ENCODE results near the gene WHRN. TPM values are rescaled to one million over a fixed set of nuclear protein-coding genes. Genes with fewer than 3 reads are reported as not detected.
A peak's percentile ranks its signal among the peaks of the same experiment; 100 is the strongest.

WHRN gene
- polyA plus RNA-seq, 4 donors, result 6.9 to 15.9 (median 8.3) TPM

DNA sequence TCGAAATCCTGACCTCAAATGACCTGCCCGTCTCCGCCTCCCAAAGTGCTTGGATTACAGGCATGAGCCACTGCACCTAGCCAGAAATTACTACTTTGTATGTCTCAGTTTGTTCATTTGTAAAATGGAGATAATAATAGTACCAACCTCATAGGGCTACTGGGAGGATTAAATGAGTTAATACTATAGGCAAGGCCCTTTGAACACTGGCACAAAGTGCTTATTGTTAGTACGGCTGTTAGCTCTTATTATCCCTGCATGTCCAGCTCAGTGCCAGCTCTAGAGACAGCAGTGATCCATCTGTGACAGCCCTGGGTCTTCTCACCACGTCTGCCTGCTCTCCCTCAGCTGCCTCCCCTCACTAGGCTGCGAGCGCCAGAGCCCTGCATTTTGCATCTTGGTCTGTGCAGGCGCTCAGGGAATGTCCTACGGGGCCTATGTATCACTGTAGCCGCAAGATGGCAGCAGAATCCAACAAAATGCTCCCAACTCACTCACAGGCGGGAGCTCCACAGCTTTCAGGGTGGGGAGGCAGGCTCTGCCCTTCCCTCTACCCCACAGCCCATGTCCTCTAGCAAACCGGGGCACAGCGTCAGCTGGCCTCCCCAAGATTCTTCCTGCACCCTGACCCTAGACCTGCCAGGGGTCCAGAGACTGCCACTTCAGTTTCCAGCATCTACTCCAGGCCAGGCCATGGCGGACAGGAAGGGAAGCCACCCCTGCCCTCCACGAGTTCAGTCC is 99.8 kb downstream of the WHRN start:
- DNase-seq (ENCODE audit: low read depth in 4 of 4, low spot score in 3 of 4), result no peak

- no peak for DNase-seq (ENCODE audit: low read depth in 4 of 4, low spot score in 3 of 4)
Measured at GRCh38 chr9:114404531-114404930, 100.7 kb downstream of the WHRN start.

GRCh38 chr9:114403153-114403756 is 102.0 kb downstream of the WHRN start:
- no peak for DNase-seq (ENCODE audit: low read depth in 4 of 4, low spot score in 3 of 4)

DNA sequence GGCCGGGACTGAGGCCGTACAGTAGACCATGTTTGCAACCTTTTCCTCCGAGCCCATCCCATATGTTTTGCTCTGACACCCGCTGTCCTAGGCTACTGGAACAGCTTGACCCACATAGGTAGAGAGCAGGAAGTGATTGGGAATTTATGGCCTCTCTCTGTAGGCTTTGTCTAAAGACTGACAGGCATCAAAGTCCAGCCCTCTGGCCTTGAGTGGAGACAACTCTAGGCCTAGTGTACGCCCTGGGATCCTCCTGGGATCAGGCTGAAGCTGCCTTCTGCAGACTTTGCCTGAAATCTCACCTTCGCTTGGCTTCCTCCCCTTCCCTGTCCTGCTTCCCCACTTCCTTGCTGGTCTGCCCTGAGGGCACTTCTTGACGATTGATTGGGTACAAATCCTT is 103.9 kb downstream of the WHRN start:
- no peak for DNase-seq (ENCODE audit: low read depth in 4 of 4, low spot score in 3 of 4)

DNA sequence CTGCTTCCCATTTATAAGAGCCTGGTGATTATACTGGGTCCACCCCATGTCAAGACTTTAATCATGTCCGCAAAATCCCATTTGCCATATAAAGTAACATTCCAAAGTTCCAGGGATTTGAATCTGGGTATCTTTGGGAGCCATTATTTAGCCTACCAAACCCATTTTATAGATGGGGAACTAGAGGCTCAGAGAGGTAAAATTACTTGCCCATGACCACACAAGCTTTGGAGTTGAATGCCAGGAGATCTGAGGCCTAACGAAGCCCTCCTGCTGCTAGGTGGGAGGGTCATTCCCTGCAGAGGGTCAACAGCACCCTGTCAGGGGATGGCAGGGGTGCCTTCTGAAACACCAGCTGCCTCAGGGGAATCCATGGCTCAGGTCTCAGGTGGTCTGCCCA is 104.5 kb downstream of the WHRN start:
- DNase-seq (ENCODE audit: low read depth in 4 of 4, low spot score in 3 of 4), result no peak

DNA sequence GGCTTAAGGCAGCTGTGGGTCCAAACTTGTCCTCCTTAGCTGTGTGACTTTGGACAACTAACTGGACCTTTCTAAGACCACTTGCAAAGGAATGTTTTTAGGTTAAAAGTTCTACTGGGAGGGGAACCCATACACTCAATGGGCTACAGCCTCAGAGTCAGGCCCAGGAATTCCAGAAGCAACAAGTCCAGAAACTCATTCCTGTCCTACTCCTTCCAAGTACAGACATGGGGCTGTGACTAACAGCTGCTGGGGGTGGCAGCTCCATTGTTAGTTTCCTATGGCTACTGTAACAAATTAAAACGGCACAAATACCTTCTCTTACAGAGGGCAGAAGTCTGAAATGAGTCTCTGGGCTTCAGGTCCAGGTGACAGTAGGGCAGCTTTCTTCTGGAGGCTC is 105.1 kb downstream of the WHRN start:
- no peak for DNase-seq (ENCODE audit: low read depth in 4 of 4, low spot score in 3 of 4)

- DNase-seq (ENCODE audit: low read depth in 4 of 4, low spot score in 3 of 4), result no peak
Measured at GRCh38 chr9:114399381-114399780, 105.9 kb downstream of the WHRN start.

DNA sequence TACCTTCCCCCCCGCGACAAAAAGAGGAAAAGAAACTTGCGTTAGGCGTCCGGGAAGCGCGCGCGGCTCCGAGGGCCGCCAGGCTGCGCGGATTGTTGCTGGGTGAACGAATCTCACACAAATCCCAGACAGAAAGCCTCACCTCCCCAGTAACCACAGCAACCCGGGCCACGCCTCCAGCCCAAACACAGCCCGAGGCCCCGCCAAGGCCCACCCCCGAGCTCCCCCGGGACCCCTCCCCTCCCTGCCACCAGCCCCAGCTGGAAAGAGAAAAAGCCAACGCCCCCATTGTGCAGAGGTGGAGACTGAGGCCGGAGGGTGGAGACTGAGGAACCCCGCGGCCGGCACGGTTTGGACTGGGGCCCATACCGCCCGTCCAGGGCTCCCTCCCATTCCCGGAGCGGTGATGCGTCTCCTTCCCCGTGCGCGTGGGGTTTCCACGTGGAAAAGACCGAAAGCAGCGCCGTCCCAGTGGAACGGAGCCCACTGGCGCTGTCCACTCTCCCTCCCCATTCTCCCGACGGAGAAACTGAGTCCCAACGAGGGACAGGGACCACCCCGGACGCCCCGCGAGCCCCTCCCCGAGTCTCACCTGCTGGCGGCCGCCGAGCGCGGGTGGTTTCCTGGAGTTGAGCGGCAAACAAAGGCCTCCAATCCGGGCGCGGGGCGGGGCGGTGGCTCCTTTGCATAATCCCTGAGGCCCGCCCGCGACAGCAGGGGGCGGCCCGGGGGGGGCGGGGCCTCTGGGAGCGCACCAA is 107.2 kb downstream of the WHRN start:
- peak; percentile 73 to 87 (median 83) for DNase-seq (ENCODE audit: low read depth in 4 of 4, low spot score in 3 of 4)

- DNase-seq (ENCODE audit: low read depth in 4 of 4, low spot score in 3 of 4), result no peak
Measured at GRCh38 chr9:114397219-114397847, 107.9 kb downstream of the WHRN start.

- no peak for DNase-seq (ENCODE audit: low read depth in 4 of 4, low spot score in 3 of 4)
Measured at GRCh38 chr9:114396558-114397218, 108.6 kb downstream of the WHRN start.

DNA sequence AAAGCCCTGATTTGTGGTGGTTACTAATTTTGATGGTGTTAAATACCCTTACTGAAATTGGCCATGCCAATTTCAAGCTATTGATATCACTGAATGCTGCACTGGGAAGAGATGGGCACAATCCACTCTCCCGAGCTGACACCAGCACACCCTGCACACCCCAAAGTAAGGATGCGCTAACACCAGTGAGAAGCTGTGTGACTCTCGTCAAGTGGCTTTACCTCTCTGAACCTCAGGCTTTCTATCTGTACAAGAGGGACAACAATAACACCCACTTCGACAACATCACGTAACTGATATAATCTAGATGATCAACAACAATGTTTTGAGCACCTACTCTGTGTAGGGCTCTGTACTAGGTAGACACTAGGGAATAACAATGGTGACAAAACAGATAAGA is 109.5 kb downstream of the WHRN start:
- DNase-seq (ENCODE audit: low read depth in 4 of 4, low spot score in 3 of 4), result no peak

DNA sequence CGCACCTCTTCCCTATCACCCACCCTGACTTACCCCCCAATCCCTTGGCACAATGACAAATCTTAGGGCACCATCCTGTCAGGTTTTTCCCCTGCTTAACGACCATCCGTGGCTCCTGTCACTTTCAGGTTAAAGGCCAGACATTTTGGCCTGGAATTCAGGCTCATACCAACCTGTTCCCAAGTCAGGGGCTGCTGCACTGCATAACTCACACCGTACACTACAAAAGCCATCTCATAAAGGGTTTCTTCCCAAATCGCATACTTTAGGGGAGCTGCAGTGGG is 110.0 kb downstream of the WHRN start:
- no peak for DNase-seq (ENCODE audit: low read depth in 4 of 4, low spot score in 3 of 4)

GRCh38 chr9:114394523-114395333 is 110.5 kb downstream of the WHRN start:
- DNase-seq (ENCODE audit: low read depth in 4 of 4, low spot score in 3 of 4), result no peak

DNA sequence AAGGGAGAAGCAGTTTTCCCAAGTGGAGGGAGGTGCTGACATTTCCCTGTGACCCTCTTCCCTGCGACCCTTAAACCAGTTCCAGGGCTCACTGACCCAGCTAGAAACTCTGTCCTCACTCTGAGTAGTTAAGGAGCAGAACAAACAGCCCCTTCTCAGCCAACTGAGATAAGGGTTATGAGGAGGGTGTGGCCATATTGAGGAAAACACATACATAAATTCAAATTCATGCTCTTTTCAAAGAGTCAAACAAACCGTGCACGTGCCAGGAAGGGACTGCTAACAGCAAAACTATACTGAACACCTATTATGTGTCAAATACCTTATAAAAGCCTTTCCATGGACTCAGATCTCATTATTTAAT is 112.5 kb downstream of the WHRN start:
- DNase-seq (ENCODE audit: low read depth in 4 of 4, low spot score in 3 of 4), result no peak

DNA sequence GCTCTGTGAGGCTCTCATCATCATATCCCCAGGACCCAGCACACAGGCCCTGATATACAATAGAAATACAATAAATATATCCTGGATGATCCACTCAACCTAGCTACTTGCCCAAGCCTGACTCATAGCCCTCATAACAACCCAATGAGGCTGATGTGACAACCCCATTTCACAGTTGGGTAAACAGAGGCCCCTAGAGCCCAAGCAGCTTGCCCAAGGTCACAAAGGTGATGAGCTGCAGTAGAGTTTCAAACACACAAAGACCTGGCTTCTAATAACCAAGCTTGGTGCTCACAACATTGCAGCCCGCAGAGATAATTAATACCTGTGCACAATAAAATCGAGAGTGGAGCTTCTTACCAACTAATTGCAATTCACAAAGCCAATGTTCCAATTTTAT is 114.3 kb downstream of the WHRN start:
- DNase-seq (ENCODE audit: low read depth in 4 of 4, low spot score in 3 of 4), result no peak

- DNase-seq (ENCODE audit: low read depth in 4 of 4, low spot score in 3 of 4), result no peak
Measured at GRCh38 chr9:114389612-114390368, 115.5 kb downstream of the WHRN start.

DNA sequence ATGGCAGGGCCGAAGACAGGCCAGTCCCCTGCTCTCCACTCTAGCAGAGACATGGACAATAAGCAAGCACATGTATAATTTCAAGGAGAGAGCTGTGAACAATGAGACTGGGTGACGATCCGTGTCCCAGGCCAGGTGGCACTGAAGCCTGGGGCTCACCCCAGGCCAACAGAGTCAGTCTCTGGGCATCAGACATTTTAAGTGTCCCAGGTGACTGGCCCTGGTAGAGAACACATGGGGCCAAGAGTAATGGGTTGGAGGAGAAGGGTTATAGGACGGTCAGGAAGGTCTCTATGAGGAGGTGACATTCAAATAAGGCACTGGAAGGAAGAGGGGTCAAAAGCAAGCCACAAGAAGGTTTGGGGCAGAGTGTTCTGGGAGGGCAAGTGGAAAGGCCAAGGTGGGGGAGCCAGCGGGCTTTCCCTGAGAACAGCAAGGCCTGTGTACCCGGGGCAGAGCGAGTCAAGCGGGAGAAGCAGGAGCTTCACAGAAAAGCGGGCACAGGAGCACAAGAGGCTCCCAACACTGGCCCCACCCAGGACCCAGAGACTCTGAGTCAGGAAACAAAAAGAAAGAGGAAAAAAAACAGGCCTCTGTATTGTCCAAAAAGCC is 116.4 kb downstream of the WHRN start:
- DNase-seq (ENCODE audit: low read depth in 4 of 4, low spot score in 3 of 4), result no peak

GRCh38 chr9:114388357-114388682 is 117.0 kb downstream of the WHRN start:
- DNase-seq (ENCODE audit: low read depth in 4 of 4, low spot score in 3 of 4), result no peak

GRCh38 chr9:114387680-114388356 is 117.5 kb downstream of the WHRN start, which contains the start of gene AKNA:
TSS of gene AKNA (minus strand) at chr9:114387982. CDS start at chr9:114381333, 6,649 bp downstream.
- no peak for DNase-seq (ENCODE audit: low read depth in 4 of 4, low spot score in 3 of 4)
